GM10248 (cell line): Measurements from ENCODE around the gene EML3.
A peak's percentile ranks its signal among the peaks of the same experiment; 100 is the strongest.

Experiments used
- CTCF ChIA-PET: fragments of 300-600 bp; sonication (Branson Sonifier 250); formaldehyde crosslinking; extraction: SDS; loops from one replicate; lab custom pipeline; 2021; ENCODE audit warnings: antibody characterized with exemption; lab: Yijun Ruan, JAX
- POLR2A ChIA-PET: fragments of 350-650 bp; sonication (Branson Sonifier 250); formaldehyde crosslinking; extraction: SDS; loops from one replicate; lab custom pipeline; 2020; ENCODE audit warnings: antibody characterized with exemption; lab: Yijun Ruan, JAX
- DNase-seq: peaks from one replicate; pipeline ENCODE4 v3.0.0; 2012; ENCODE audit errors: extremely low spot score
- CTCF ChIP-seq: IDR thresholded peaks from 2 replicates; pipeline ENCODE4 v1.5.1; 2012; ENCODE audit warnings: mild to moderate bottlenecking, low read depth; ENCODE audit errors: extremely low read depth, missing control alignments, control extremely low read depth

EML3 gene

GRCh38 chr11:62577046-62577714 lies 35.4 kb downstream of the EML3 start:
- no peak for TF ChIP-seq CTCF
- CTCF ChIA-PET = interaction anchor here (1.0 to 1.2 kb wide), 3 partner anchors 11 to 17 kb away, joined by 3 to 4 read pairs (median 3); partner anchors contain the start of gene TUT1
- DNase-seq = no peak
- POLR2A ChIA-PET = interaction anchor here (0.9 to 4.2 kb wide), 3 partner anchors 8 to 87 kb away, joined by 3 to 87 read pairs (median 4); partner anchors contain the start of genes C11orf98, CSKMT and TUT1

- POLR2A ChIA-PET = interaction anchor here (1.1 to 4.2 kb wide), 2 partner anchors 17 to 33 kb away, joined by 3 to 87 read pairs; partner anchors contain the start of gene TUT1
- no peak for DNase-seq
- CTCF ChIA-PET = interaction anchor here (1.1 to 2.9 kb wide), 3 partner anchors 9 to 133 kb away, joined by 3 to 11 read pairs (median 7); partner anchors contain the start of gene TUT1
- no peak for TF ChIP-seq CTCF
Observed at GRCh38 chr11:62575837-62576236, 36.7 kb downstream of the EML3 start.

GRCh38 chr11:62575156-62575555 lies 37.4 kb downstream of the EML3 start:
- DNase-seq = no peak
- no peak for TF ChIP-seq CTCF
- ChIA-PET CTCF (interaction anchor here (0.7 to 2.9 kb wide), 8 partner anchors 8 to 151 kb away, joined by 3 to 11 read pairs (median 4); partner anchors contain the start of gene TUT1), POLR2A (interaction anchor here (0.7 to 4.2 kb wide), 5 partner anchors 17 to 254 kb away, joined by 3 to 87 read pairs (median 3); partner anchors contain the start of genes C11orf98, CSKMT and TUT1)

- POLR2A ChIA-PET = interaction anchor here (0.5 to 4.2 kb wide), 24 partner anchors 8 to 287 kb away, joined by 3 to 87 read pairs (median 6); partner anchors contain the start of genes C11orf98, CSKMT, HNRNPUL2 and MTA2
- TF ChIP-seq CTCF = no peak
- CTCF ChIA-PET = interaction anchor here (0.7 to 2.9 kb wide), 9 partner anchors 9 to 150 kb away, joined by 3 to 11 read pairs (median 4); partner anchors contain the start of gene TUT1
- peak; percentile 40 for DNase-seq
Observed at GRCh38 chr11:62574363-62575071, 38.1 kb downstream of the EML3 start.

GRCh38 chr11:62573592-62574362 lies 38.8 kb downstream of the EML3 start, which contains the start of gene EEF1G:
Gene EEF1G (minus strand): TSS chr11:62573891. CDS start chr11:62573842, 49 bp downstream.
- CTCF ChIA-PET = interaction anchor here (0.7 to 2.9 kb wide), 7 partner anchors 10 to 150 kb away, joined by 3 to 11 read pairs (median 4); no protein-coding TSS in a partner anchor
- POLR2A ChIA-PET = interaction anchor here (0.5 to 4.2 kb wide), 27 partner anchors 9 to 1214 kb away, joined by 3 to 87 read pairs (median 4); partner anchors contain the start of genes C11orf98, CSKMT, HNRNPUL2 and LBHD1
- DNase-seq = peak; percentile 99
- no peak for TF ChIP-seq CTCF
